Activated naive CD4-positive, alpha-beta T cell treated with anti-CD3 and anti-CD28 coated beads, Interleukin-2, amount 50 U/mL, for 24 hours (primary cell): ENCODE results near the gene SURF1.

Experiments
- H3K27ac Mint-ChIP-seq: one replicate; pipeline ENCODE4 v1.8.0; 2021; ENCODE audit warnings: mild to moderate bottlenecking, mixed read lengths
- H3K27me3 Mint-ChIP-seq: one replicate; pipeline ENCODE4 v1.8.0; 2021; ENCODE audit warnings: mixed read lengths
- H3K36me3 Mint-ChIP-seq: one replicate; pipeline ENCODE4 v1.8.0; 2021; ENCODE audit warnings: mixed read lengths
- H3K4me1 Mint-ChIP-seq: one replicate; pipeline ENCODE4 v1.8.0; 2021; ENCODE audit warnings: mixed read lengths
- H3K4me3 Mint-ChIP-seq: one replicate; pipeline ENCODE4 v1.8.0; 2021; ENCODE audit warnings: mild to moderate bottlenecking, mixed read lengths
- H3K9me3 Mint-ChIP-seq: one replicate; pipeline ENCODE4 v1.8.0; 2021; ENCODE audit warnings: mixed read lengths

SURF1 gene

GRCh38 chr9:133375116-133375723 is 18.9 kb upstream of the SURF1 start:
- H3K4me3 Mint-ChIP-seq = peak overlapping the region; percentile 96
- H3K4me1 Mint-ChIP-seq = peaks cover 35% of the 10 kb centered on the region
- H3K27me3 Mint-ChIP-seq = no peaks in the 10 kb centered on the region
- H3K27ac Mint-ChIP-seq = peak overlapping the region; percentile 98
- no peaks in the 10 kb centered on the region for H3K9me3 Mint-ChIP-seq
- peaks cover 6% of the 10 kb centered on the region for H3K36me3 Mint-ChIP-seq

- Mint-ChIP-seq H3K27ac (peak overlapping the region; percentile 98), H3K9me3 (no peaks in the 10 kb centered on the region), H3K27me3 (no peaks in the 10 kb centered on the region), H3K4me3 (peak overlapping the region; percentile 96), H3K36me3 (peaks cover 9% of the 10 kb centered on the region), H3K4me1 (peaks cover 40% of the 10 kb centered on the region)
Measured at GRCh38 chr9:133374612-133375115, 18.4 kb upstream of the SURF1 start.

DNA sequence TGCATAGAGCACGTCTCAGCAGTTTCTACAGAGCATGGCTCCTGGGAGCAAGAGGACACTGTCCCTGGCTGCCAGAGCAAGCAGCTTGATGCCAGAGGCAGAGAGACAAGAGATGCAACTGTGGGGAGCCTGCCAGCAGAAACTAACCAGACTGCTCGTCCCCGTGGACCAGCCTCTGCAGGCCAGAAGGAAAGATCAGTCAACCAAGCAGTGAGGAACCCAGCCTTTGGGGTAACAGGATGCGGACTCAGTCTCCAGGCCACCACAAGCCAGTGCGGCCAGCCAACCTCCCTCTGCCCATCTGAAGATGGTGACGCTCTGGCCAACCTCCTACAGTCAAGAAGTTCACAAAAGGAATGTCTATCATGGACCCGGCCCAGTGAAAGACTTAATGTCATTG is 15.9 kb upstream of the SURF1 start:
- Mint-ChIP-seq H3K27ac (peak overlapping the region; percentile 83), H3K9me3 (no peaks in the 10 kb centered on the region), H3K36me3 (peaks cover 11% of the 10 kb centered on the region), H3K4me3 (peak overlapping the region; percentile 88), H3K27me3 (no peaks in the 10 kb centered on the region), H3K4me1 (peaks cover 58% of the 10 kb centered on the region)

DNA sequence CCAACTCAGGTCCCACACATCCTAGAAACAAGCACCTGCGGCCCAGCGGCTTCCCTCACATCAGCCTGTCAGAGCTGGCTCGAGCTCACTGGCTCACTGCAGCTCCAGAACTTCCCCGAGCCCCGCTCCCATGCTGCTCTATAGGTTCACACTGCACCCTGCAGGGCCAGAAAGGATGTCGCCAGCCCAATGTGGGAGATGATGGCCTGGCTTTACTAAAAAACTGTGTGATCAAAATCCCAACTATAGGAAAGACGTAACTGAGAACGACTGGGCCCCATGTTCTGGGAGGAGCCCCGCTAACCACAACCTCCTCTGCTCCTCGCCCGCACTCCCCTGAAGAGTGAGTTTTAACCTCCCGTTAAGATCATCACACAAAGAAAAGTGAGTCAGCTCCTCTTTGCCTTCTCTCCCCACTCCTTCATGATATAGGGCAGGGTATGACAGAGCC is 15.0 kb upstream of the SURF1 start:
- Mint-ChIP-seq H3K9me3 (no peaks in the 10 kb centered on the region), H3K27ac (peak overlapping the region; percentile 59), H3K4me3 (peak overlapping the region; percentile 88), H3K27me3 (no peaks in the 10 kb centered on the region), H3K4me1 (peaks cover 58% of the 10 kb centered on the region), H3K36me3 (peaks cover 11% of the 10 kb centered on the region)

- Mint-ChIP-seq H3K4me3 (peak overlapping the region; percentile 88), H3K27me3 (no peaks in the 10 kb centered on the region), H3K4me1 (peaks cover 64% of the 10 kb centered on the region), H3K27ac (peak overlapping the region; percentile 59), H3K9me3 (no peaks in the 10 kb centered on the region), H3K36me3 (peaks cover 15% of the 10 kb centered on the region)
Measured at GRCh38 chr9:133370685-133371084, 14.4 kb upstream of the SURF1 start.

GRCh38 chr9:133369933-133370332 is 13.6 kb upstream of the SURF1 start:
- peak overlapping the region; percentile 87 for H3K27ac Mint-ChIP-seq
- H3K4me1 Mint-ChIP-seq = peaks cover 62% of the 10 kb centered on the region
- H3K36me3 Mint-ChIP-seq = peaks cover 15% of the 10 kb centered on the region
- H3K27me3 Mint-ChIP-seq = no peaks in the 10 kb centered on the region
- H3K9me3 Mint-ChIP-seq = no peaks in the 10 kb centered on the region
- H3K4me3 Mint-ChIP-seq = peak overlapping the region; percentile 88

DNA sequence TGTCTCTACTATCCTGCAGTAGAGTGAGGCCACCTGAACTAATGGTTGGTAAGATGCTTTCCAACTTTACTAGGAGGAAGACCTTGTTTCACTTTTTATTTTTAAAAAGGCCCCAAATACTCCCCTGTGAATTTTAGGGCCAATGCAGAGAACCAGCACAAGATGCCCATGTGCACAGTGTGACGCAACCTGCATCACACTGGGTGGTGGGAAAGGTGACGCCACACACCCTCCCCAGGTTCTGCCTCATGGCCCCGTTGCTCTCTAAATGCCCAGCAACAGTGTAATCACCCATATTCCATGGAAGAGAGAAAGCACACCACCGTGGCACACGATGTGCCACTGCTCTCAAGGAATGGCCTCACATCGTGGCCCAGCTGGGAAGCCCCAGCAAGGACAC is 13.1 kb upstream of the SURF1 start:
- H3K4me1 Mint-ChIP-seq = peaks cover 57% of the 10 kb centered on the region
- no peaks in the 10 kb centered on the region for H3K9me3 Mint-ChIP-seq
- no peaks in the 10 kb centered on the region for H3K27me3 Mint-ChIP-seq
- peaks cover 12% of the 10 kb centered on the region for H3K36me3 Mint-ChIP-seq
- peak overlapping the region; percentile 62 for H3K27ac Mint-ChIP-seq
- H3K4me3 Mint-ChIP-seq = peak overlapping the region; percentile 88

GRCh38 chr9:133368249-133368881 is 12.1 kb upstream of the SURF1 start:
- H3K36me3 Mint-ChIP-seq = peaks cover 16% of the 10 kb centered on the region

GRCh38 chr9:133367778-133368177 is 11.5 kb upstream of the SURF1 start:
- peaks cover 64% of the 10 kb centered on the region for H3K4me1 Mint-ChIP-seq
- no peaks in the 10 kb centered on the region for H3K27me3 Mint-ChIP-seq
- H3K4me3 Mint-ChIP-seq = no peak overlapping the region
- H3K36me3 Mint-ChIP-seq = peaks cover 18% of the 10 kb centered on the region
- no peak overlapping the region for H3K27ac Mint-ChIP-seq
- H3K9me3 Mint-ChIP-seq = no peaks in the 10 kb centered on the region

More at GRCh38 chr9:133368249-133368881, 12.1 kb upstream of the SURF1 start:
- Mint-ChIP-seq H3K27me3 (no peaks in the 10 kb centered on the region), H3K9me3 (no peaks in the 10 kb centered on the region), H3K27ac (peak overlapping the region; percentile 82), H3K4me3 (peak overlapping the region; percentile 88), H3K4me1 (peaks cover 64% of the 10 kb centered on the region)

GRCh38 chr9:133367221-133367620 is 10.9 kb upstream of the SURF1 start:
- Mint-ChIP-seq H3K27ac (no peak overlapping the region), H3K4me1 (peaks cover 58% of the 10 kb centered on the region), H3K9me3 (no peaks in the 10 kb centered on the region), H3K36me3 (peaks cover 18% of the 10 kb centered on the region), H3K4me3 (no peak overlapping the region), H3K27me3 (no peaks in the 10 kb centered on the region)

- H3K9me3 Mint-ChIP-seq = no peaks in the 10 kb centered on the region
- no peak overlapping the region for H3K4me3 Mint-ChIP-seq
- H3K4me1 Mint-ChIP-seq = peaks cover 50% of the 10 kb centered on the region
- no peaks in the 10 kb centered on the region for H3K27me3 Mint-ChIP-seq
- no peak overlapping the region for H3K27ac Mint-ChIP-seq
- H3K36me3 Mint-ChIP-seq = peaks cover 23% of the 10 kb centered on the region
Measured at GRCh38 chr9:133366435-133366834, 10.1 kb upstream of the SURF1 start.

DNA sequence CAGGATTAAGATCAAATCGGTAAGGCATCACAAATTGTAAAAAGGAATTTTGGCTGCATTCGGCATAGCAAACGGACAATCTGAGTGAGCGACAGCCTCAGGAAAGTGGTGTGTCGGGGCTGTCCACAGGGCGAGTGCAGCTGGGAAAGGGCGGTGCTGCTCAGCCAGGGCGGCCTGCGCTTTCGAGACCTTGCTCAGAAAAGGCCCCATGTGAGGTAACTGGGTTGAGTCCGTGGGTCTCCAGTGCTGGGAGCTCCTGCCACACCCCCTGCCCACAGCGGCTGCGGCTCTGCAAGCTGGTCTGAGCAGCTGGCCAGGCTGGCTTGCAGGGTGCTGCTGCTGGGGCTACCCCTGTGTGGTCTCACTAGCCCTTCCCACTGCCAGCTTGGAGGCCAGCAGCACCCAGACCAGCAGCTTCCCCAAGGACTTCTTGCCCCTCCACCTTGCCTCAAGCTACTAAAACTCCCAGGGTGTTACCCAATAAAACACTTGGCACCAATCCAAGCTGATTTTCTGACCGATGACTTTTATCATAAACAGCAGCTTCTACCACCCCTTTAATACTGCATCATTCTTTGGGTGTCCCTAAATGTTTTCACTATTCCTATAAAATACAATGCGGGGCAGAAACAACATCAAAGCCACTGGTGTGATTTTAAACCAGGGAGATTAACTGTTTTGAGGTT is 6.2 kb upstream of the SURF1 start:
- peaks cover 20% of the 10 kb centered on the region for H3K36me3 Mint-ChIP-seq
- peaks cover 43% of the 10 kb centered on the region for H3K4me1 Mint-ChIP-seq

GRCh38 chr9:133361507-133362092 is 5.3 kb upstream of the SURF1 start:
- peaks cover 20% of the 10 kb centered on the region for H3K36me3 Mint-ChIP-seq

More for the DNA sequence above, 6.2 kb upstream of the SURF1 start:
- Mint-ChIP-seq H3K9me3 (no peaks in the 10 kb centered on the region), H3K27ac (no peak overlapping the region), H3K4me3 (no peak overlapping the region), H3K27me3 (no peaks in the 10 kb centered on the region)

DNA sequence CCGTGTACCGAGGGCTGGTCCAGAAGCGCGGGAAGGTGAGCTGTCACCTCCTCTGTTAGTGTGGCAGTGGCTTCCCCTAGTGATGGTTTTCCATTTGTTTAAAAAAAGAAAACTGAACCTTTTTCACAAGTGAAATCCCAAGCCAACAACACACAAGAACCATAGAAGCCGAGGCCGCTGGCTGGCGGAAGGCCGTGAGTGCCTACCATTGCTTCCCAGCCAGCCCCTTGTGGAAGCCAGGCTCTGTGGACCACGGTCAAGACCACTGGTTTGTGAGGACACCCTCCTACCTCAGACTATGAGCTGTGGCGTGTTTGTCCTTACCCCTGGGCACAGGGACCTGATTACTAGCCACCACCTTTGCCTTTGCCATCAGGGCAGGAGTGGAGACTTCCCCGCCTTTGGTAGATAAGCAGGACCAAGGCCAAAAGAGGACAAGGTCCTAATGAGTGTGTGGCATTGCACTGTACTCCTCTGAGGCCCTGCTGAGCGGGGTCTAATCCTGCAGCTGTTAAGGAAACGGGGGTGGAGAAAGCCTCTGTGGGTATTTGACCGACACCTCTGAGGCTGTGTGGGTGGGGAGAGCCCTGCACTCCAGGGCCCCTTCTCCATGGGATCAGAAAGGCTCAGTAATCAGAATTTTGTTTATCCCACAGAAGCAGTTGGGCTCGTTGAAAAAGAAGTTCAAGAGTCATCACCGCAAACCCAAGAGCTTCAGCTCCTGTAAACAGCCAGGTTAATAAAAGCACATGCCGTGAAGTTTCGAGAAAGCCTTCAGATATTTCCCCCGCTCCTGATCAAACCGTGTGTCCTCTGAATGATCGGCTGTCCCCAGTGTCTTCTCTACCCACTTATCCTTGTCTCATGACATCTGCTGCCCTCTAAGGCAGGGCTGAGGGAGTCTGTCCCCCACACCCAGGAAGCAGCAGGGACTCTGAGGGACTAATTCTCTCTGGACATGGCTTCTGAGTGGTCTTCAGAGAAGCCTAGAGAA is 4.4 kb upstream of the SURF1 start:
- Mint-ChIP-seq H3K36me3 (peaks cover 16% of the 10 kb centered on the region), H3K4me3 (no peak overlapping the region), H3K27me3 (no peaks in the 10 kb centered on the region), H3K27ac (peak overlapping the region; percentile 65), H3K4me1 (peaks cover 44% of the 10 kb centered on the region), H3K9me3 (no peaks in the 10 kb centered on the region)

More at GRCh38 chr9:133361507-133362092, 5.3 kb upstream of the SURF1 start:
- H3K27me3 Mint-ChIP-seq = no peaks in the 10 kb centered on the region
- H3K4me1 Mint-ChIP-seq = peaks cover 49% of the 10 kb centered on the region
- no peak overlapping the region for H3K4me3 Mint-ChIP-seq
- H3K27ac Mint-ChIP-seq = peak overlapping the region; percentile 41
- H3K9me3 Mint-ChIP-seq = no peaks in the 10 kb centered on the region
